Fibroblast of upper back skin (primary cell): ENCODE measurements around the gene FBXL22.
A peak's percentile ranks its signal among the peaks of the same experiment; 100 is the strongest.
"Not testable (repeated sequence)": the region's sequence is repeated elsewhere in the genome, so short reads cannot be mapped to it uniquely, and the experiment has no call there.

Source experiments
- DNase-seq: peaks from one replicate; pipeline ENCODE4 v3.0.0-alpha.2; 2013

FBXL22 gene

GRCh38 chr15:63617627-63618026 lies 20.4 kb downstream of the FBXL22 start:
- not testable (repeated sequence) for DNase-seq

- not testable (repeated sequence) for DNase-seq
Measured at GRCh38 chr15:63620760-63621159, 23.6 kb downstream of the FBXL22 start.

GRCh38 chr15:63623232-63623969 lies 26.2 kb downstream of the FBXL22 start:
- DNase-seq = no peak

DNA sequence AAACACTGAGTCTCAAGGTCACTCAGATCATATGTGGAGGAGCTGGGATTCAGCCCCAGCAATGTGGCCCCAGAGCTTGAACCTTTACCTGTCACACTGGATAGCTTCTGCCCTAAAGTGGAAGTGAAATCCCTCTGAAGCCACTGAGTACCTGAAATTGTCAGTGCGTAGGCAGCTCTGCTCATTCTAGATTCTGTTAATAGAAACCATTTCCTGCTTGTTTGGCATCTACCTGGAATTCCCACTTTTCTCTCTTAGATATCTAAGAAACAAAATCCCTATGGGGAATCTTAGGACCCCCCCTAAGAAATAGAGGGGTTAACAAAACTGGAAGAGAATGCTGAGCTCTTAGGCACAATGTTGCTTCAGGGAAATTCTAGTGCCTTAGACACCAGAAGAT lies 29.8 kb downstream of the FBXL22 start:
- DNase-seq = no peak

DNA sequence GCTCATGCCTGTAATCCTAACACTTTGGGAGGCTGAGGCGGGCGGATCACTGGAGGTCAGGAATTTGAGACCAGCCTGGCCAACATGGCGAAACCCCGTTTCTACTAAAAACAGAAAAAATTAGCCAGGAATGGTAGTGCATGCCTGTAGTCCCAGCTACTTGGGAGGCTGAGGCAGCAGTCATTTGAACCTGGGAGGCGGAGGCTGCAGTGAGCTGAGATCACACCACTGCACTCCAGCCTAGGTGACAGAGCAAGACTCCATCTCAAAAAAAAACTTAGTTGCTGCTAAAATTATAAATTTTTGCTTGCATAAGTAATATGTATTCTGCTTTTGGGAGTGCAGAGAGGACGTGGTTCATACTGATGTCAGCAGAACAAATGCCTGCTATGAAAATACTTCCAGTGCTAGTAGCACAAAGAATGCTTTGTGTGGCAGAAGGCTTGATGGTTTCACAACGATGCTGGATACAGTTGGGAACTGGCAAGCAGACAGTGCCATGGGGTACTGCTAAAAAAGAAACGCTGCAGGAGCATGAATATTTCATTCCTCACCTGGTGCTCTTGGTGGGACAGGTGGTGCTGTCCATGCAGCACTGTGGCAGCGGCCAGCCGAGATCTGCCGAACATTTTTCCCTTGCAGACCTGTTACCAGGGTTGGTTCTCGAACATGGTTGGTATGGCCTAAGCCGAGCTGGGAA lies 31.1 kb downstream of the FBXL22 start:
- DNase-seq = no peak

GRCh38 chr15:63630036-63630751 lies 33.0 kb downstream of the FBXL22 start:
- no peak for DNase-seq

- no peak for DNase-seq
Measured at GRCh38 chr15:63633312-63633711, 36.1 kb downstream of the FBXL22 start.

DNA sequence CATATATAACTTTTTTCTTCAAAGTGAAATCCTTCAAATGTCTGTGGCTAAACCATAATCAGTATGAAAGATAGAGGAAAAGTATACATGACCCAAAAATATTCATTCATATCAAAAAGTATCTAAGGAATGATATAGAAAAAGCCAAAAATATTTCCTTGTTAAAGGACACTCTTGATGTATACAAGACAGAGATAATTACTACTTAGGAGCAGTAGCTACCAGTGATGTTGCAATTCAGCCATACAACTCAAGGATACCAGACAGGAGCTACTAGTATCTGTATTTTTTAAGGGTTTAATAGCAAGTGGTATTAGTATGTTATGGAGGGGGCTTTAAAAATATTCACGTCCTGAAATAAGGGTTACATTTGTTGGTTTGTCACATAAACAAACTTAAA lies 37.0 kb downstream of the FBXL22 start:
- peak; percentile 44 for DNase-seq

DNA sequence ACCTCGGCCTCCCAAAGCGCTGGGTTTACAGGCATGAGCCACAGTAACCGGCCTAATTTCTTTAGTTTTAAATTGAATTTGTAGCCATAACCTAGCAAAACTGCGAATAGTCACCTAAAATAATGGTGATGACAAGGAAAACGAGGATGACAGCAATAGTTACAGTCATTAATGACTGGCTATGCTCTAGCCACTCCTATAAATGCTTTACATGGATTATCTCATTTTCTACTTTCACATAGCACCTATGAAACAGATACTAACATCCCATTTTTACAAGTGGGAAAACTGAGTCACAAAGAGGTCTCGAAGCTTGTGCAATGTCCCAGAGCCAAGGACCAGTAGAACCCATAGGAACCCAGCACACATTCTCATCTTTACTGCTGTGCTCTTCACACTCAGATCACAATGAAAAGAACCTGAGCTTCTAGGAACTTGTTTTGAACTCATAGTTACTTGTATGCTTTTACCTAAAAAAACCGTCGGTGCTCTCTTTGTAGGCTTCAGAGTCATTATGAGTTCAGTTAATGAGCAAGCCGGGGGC lies 39.4 kb downstream of the FBXL22 start:
- DNase-seq = no peak

GRCh38 chr15:63638839-63639238 lies 41.7 kb downstream of the FBXL22 start:
- DNase-seq = no peak

DNA sequence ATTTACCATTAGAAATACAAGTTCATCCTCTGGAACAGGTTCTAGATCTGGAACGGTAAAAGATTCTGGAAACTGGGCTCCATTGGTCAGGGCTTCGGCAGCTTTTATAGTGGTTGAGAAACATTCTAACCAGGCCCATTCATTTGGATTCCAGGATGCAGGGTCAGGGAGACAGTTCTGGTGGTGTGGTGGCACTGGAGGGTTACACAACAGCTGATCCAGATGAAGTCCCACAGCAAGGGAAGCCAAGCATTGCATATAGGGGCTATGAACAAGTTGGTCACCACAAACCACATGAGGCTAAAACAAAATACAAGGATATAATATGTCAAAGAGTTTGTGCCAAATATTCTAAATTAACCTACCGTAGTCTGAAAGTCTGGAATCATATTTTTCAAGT lies 43.0 kb downstream of the FBXL22 start:
- DNase-seq = no peak
